Ovary (tissue), 10 donors: ENCODE measurements around the gene SYNGR4. TPM values are rescaled to one million over a fixed set of nuclear protein-coding genes. Genes with fewer than 3 reads are reported as not detected.
A peak's percentile ranks its signal among the peaks of the same experiment; 100 is the strongest.
"Not testable (repeated sequence)": the region's sequence is repeated elsewhere in the genome, so short reads cannot be mapped to it uniquely, and the experiment has no call there.

ENCODE experiments used
- DNase-seq, 5 donors: peaks; one replicate each; pipeline ENCODE4 v3.0.0-alpha.2; 2019 to 2020
- H3K27ac ChIP-seq, 2 donors: fragments of 200-600 bp; one replicate each; pipeline versions ENCODE4 v1.5.1 to v1.8.0; 2019 to 2022
- H3K27me3 ChIP-seq: fragments of 200-600 bp; one replicate; pipeline ENCODE4 v1.8.0; 2022
- H3K36me3 ChIP-seq: fragments of 200-600 bp; sonication (generic); one replicate; pipeline ENCODE4 v1.5.1; 2019
- H3K4me1 ChIP-seq: one replicate; pipeline ENCODE4 v1.8.1; 2013; ENCODE audit warnings: mild to moderate bottlenecking, moderate library complexity; ENCODE audit not compliant: insufficient read depth
- H3K4me3 ChIP-seq: fragments of 200-600 bp; sonication (generic); one replicate; pipeline ENCODE4 v1.5.1; 2017
- H3K9me3 ChIP-seq, 2 donors: fragments of 200-600 bp in 1 of 2; sonication (generic) in 1 of 2; one replicate each; pipeline versions ENCODE4 v1.5.1 to v1.8.1; 2013 to 2019; ENCODE audit warnings: mild to moderate bottlenecking in 1 of 2, moderate library complexity in 1 of 2
- CTCF ChIP-seq, 3 donors: fragments of 450-650 bp in 2 of 3; fragments of 200-600 bp in 1 of 3; IDR thresholded peaks; one replicate each; pipeline versions ENCODE4 v1.5.1 to v1.8.0; 2016 to 2022; ENCODE audit warnings: antibody characterized with exemption in 3 of 3, mild to moderate bottlenecking in 1 of 3
- EP300 ChIP-seq: sonication (generic); formaldehyde crosslinking; IDR thresholded peaks from one replicate; pipeline ENCODE4 v1.6.1; 2017; ENCODE audit warnings: antibody characterized with exemption
- POLR2A ChIP-seq: fragments of 450-650 bp; IDR thresholded peaks from one replicate; pipeline ENCODE4 v1.6.1; 2017; ENCODE audit warnings: antibody characterized with exemption, mild to moderate bottlenecking, moderate library complexity
- WGBS, 3 donors: extraction: QIAGEN DNeasy Blood & Tissue Kit in 1 of 3; methylation state at CpG; one replicate each; pipeline versions ENCODE4 v1.1.5 to v1.1.7; 2013 to 2017; 5-methylcytosine and 5-hydroxymethylcytosine counted together
- intact Hi-C, 4 donors: fragments of 100-400 bp; cut with DNase I; formaldehyde crosslinking; loops; one replicate each; pipeline versions ENCODE4 v1.11.0 to v1.15.1; 2022 to 2023
- long read RNA-seq, 3 donors: library from polyadenylated mRNA in 2 of 3; unstranded in 2 of 3; transcript quantifications; one replicate each; pipeline ENCODE4 v2.0.0 and lab custom pipeline, GENCODE V29; 2021 to 2026
- polyA plus RNA-seq, 2 donors: library from polyadenylated mRNA; stranded (reverse); fragments of 200-250 nt in 1 of 2; fragments of 350-450 nt in 1 of 2; fragmentation: Illumina TruSeq in 1 of 2; extraction: RNeasy Lipid Tissue Mini Kit (QIAGEN cat#74804) in 1 of 2; gene quantifications; one replicate each; pipeline ENCODE4 v1.2.3, GENCODE V29; 2013 to 2014
- total RNA-seq, 7 donors: library from RNA; depleted of rRNA in 2 of 7; stranded (reverse); fragments of >200 nt in 2 of 7; fragmentation: NEBNext Ultra II Directional in 3 of 7; extraction: Animal tissue kit (Norgen Biotek cat#: 25700) in 3 of 7; gene quantifications; one replicate each; pipeline versions ENCODE4 v1.1.0 to v1.2.4, GENCODE V29; 2016 to 2023
- donor health status: DM: no; HTN: no; CAD: no; lungs with moderate emphysema.
- donor health status: DM: no; HTN: no; CAD: no.
- donor health status: Bipolar disorder and iron deficiency.
- donor health status: DM: yes; HTN: yes; CAD: no.
- donor health status: DM: no; HTN: no; CAD: no.
- donor health status: DM: yes; HTN: yes; CAD: no.

SYNGR4 gene
- total RNA-seq (not detected), polyA plus RNA-seq (not detected)
- long read RNA-seq, donor 1, result 0 reads
- long read RNA-seq, donor 2, transcript SYNGR4-201 (5 exons, 1,000 nt), result major isoform, 10 of 171 reads
- long read RNA-seq, donor 2, partial matches to known transcripts, result 161 of 171 reads
- long read RNA-seq, donor 2, other reads (novel, unspliced or antisense), result 0 of 171 reads
- long read RNA-seq, donor 3, result 0 reads

DNA sequence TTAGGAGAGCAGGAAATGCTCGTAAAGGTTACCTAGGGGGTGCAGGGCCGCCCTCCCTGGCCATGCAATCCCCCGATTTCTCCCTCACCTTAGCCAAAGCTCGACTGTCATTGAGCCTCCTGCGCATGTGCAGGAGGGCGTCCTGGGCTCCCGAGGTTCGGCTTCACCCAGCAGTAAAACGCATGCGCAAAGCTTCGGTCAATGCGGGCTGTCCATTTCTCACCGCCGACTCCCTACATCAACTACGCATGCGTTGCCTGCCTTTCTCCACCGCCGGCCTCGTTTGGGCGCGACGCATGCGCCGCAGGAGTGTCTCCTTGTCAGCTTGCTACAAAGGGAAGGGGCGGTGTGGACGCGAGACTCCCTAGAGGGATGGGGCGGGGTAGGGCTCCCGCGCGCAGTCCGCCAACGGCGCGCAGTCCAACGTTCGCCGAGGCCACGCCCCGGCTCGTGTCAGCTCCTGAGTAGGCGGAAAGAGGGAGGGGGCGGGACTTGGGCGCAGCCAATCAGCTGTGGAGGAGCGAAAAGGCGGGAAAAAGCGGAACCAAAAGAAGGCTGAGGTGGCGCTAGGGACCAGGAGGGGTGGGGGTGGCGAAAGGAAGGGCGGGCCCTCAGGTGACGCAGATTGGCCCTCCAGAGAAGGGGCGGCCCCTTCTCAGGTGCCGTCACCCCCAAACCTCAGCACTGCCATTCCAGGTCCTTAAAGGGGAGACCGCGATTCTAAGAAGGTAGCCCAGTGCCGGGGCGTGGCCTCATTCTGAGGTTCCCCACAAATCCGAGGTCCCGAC, at the start of gene SYNGR4, which contains the start of gene TMEM143:
TSS of gene SYNGR4 (plus strand) at position 558 of the 788 bp plus-strand sequence. CDS start 1,476 bp downstream, outside the sequence.
TSS of gene TMEM143 (minus strand) at position 131 of the 788 bp plus-strand sequence. CDS start at position 111, 20 bp downstream.
- Histone ChIP-seq H3K27ac (peak within 1 kb of the TSS; percentile 89 to 97), H3K9me3 (no peaks in the 10 kb centered on the region), H3K36me3 (no peaks in the 10 kb centered on the region), H3K4me3 (peak within 1 kb of the TSS; percentile 74), H3K4me1 (peaks cover 3% of the 10 kb centered on the region), H3K27me3 (no peaks in the 10 kb centered on the region)
- intact Hi-C loops, result no loop called here
- TF ChIP-seq POLR2A (peak; percentile 62), EP300 (no peak), CTCF (IDR thresholded peaks at IDR 0.05) (no peak)
- WGBS, 3 donors, result 1% methylated on average over 59 of the region's 59 CpGs
- peak; percentile 98 to 100 (median 99) for DNase-seq

- no peak overlapping the region for H3K27ac ChIP-seq
- TF ChIP-seq POLR2A (no peak), CTCF (IDR thresholded peaks at IDR 0.05) (no peak), EP300 (no peak)
- intact Hi-C loops, result no loop called here
- H3K4me3 ChIP-seq, result no peak overlapping the region
- no peaks in the 10 kb centered on the region for H3K36me3 ChIP-seq
- WGBS, 3 donors, result 76 to 80% (median 78%) methylated on average over 7 of the region's 7 CpGs
- H3K4me1 ChIP-seq, result peaks cover 3% of the 10 kb centered on the region
- H3K27me3 ChIP-seq, result no peaks in the 10 kb centered on the region
- no peak for DNase-seq
- no peaks in the 10 kb centered on the region for H3K9me3 ChIP-seq
Observed at GRCh38 chr19:48315712-48316111, 48.5 kb upstream of the SYNGR4 start.

GRCh38 chr19:48317708-48317960, 46.5 kb upstream of the SYNGR4 start:
- DNase-seq, H3K4me3 ChIP-seq, H3K27me3 ChIP-seq, H3K4me1 ChIP-seq, H3K9me3 ChIP-seq, H3K36me3 ChIP-seq, intact Hi-C loops: not testable (repeated sequence)
- peak overlapping the region in 1 of 2 donors; percentile 17 for H3K27ac ChIP-seq
- WGBS, 3 donors, result 8 to 25% (median 11%) methylated on average over 9 of the region's 9 CpGs

DNA sequence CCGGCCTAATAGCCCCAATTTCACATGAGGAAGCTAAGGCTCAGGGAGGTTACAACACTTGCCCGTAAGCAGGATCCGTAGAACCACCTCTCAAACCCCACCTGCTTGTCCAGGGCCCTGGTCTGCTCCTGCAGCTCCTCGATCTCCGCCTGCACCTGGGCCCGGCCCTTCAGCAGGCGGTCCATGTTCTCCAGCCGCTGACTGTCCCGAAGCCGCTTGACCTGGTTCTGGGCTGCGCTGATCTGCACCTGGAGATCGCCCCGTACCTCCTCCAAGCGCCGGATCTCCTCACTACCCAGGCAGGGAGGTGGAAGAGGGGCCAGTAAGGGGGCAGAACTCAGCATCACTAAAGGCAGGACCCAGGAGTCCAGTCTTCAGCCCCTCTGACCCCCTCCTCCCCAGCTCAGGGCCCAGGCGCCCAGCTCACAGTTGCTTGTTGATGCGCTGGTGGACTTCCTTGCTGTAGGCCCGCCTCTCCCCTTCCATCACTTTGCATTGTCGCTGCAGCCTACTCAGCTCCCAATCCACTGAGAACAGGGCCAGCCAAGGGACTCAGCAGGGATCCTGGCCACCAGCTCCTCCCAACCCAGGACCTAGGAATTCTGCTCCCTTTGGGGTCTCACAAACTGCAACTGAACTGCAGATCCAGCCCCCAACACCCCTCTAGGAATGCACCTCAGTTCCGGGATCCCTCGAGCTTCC, 45.7 kb upstream of the SYNGR4 start:
- H3K27ac ChIP-seq, result no peak overlapping the region
- no peaks in the 10 kb centered on the region for H3K27me3 ChIP-seq
- no peak overlapping the region for H3K4me3 ChIP-seq
- TF ChIP-seq CTCF (IDR thresholded peaks at IDR 0.05) (no peak), EP300 (no peak), POLR2A (no peak)
- DNase-seq, result no peak
- no peaks in the 10 kb centered on the region for H3K9me3 ChIP-seq
- no peaks in the 10 kb centered on the region for H3K36me3 ChIP-seq
- intact Hi-C loops, result no loop called here
- peaks cover 8% of the 10 kb centered on the region for H3K4me1 ChIP-seq
- WGBS, 3 donors, result 97% methylated on average over 21 of the region's 21 CpGs
